Esophagus muscularis mucosa (tissue), 4 donors: ENCODE data around the gene UBAP1L. TPM values are rescaled to one million over a fixed set of nuclear protein-coding genes. Genes with fewer than 3 reads are reported as not detected.

Source experiments
- DNase-seq: peaks from one replicate; pipeline ENCODE4 v3.0.0-alpha.2; 2017; ENCODE audit errors: extremely low spot score
- H3K27ac ChIP-seq, 4 donors: fragments of 200-600 bp; sonication (generic); replicated peaks in 1 of 4; 1 replicate in 3 of 4; 2 replicates in 1 of 4; pipeline ENCODE4 v1.5.1; 2016 to 2019; ENCODE audit warnings: mild to moderate bottlenecking in 1 of 4
- H3K27me3 ChIP-seq, 4 donors: fragments of 200-600 bp; sonication (generic); one replicate each; pipeline versions ENCODE4 v1.5.1 to v1.6.0; 2016 to 2019
- H3K36me3 ChIP-seq, 4 donors: fragments of 200-600 bp; sonication (generic); one replicate each; pipeline ENCODE4 v1.5.1; 2016 to 2019
- H3K4me1 ChIP-seq, 4 donors: fragments of 200-600 bp; sonication (generic); one replicate each; pipeline ENCODE4 v1.5.1; 2016 to 2019
- H3K4me3 ChIP-seq, 4 donors: fragments of 200-600 bp; sonication (generic); 1 replicate in 2 of 4; 2 replicates in 2 of 4; pipeline ENCODE4 v1.5.1; 2016 to 2019; ENCODE audit warnings: mild to moderate bottlenecking in 4 of 4, moderate library complexity in 1 of 4
- H3K9me3 ChIP-seq, 4 donors: fragments of 200-600 bp; sonication (generic); 1 replicate in 3 of 4; 2 replicates in 1 of 4; pipeline ENCODE4 v1.5.1; 2016 to 2019
- EP300 ChIP-seq: sonication (generic); formaldehyde crosslinking; IDR thresholded peaks from one replicate; pipeline ENCODE4 v1.6.1; 2017; ENCODE audit warnings: antibody characterized with exemption
- POLR2A ChIP-seq: fragments of 450-650 bp; IDR thresholded peaks from one replicate; pipeline ENCODE4 v1.6.1; 2017; ENCODE audit warnings: antibody characterized with exemption, moderate library complexity, mild to moderate bottlenecking, low read depth
- POLR2AphosphoS5 ChIP-seq, 2 donors: sonication (generic); formaldehyde crosslinking; IDR thresholded peaks; one replicate each; pipeline ENCODE4 v1.6.1; 2017; ENCODE audit warnings: antibody characterized with exemption in 2 of 2
- WGBS: methylation state at CpG from one replicate; pipeline ENCODE4 v1.1.5; 2018; 5-methylcytosine and 5-hydroxymethylcytosine counted together
- intact Hi-C: fragments of 100-400 bp; cut with DNase I; formaldehyde crosslinking; loops from one replicate; pipeline ENCODE4 v1.15.1; 2023
- total RNA-seq, 4 donors: library from RNA; depleted of rRNA; stranded (reverse); fragments of >200 nt; gene quantifications; one replicate each; pipeline versions ENCODE4 v1.1.0 to v1.2.1, GENCODE V29; 2016
- TF ChIP-seq, protein P1 (sequence below), 3 experiments: fragments of 200-600 bp in 2 of 3; fragments of 450-650 bp in 1 of 3; sonication (generic) in 2 of 3; IDR thresholded peaks; one replicate each; pipeline ENCODE4 v1.5.1; 2017 to 2019; ENCODE audit warnings: antibody characterized with exemption in 3 of 3, mild to moderate bottlenecking in 2 of 3, moderate library complexity in 1 of 3

The UBAP1L gene
- total RNA-seq, 4 donors from 2014 or later: 1.2 to 7.5 (median 2.2) TPM

DNA sequence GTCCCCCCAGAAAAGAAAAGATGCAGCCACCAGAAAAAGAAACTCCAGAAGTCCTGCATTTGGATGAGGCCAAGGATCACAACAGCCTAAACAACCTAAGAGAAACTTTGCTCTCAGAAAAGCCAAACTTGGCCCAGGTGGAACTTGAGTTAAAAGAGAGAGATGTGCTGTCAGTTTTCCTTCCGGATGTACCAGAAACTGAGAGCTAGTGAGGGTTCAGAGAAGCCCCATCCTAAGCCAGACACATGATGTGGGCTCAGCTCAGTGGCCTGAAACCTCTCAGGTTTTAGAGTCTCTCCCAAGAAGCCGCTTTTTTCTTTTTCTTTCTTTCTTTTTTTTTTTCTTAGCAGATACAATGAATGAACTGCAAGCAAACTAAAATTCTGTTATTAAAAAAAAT, 62.0 kb downstream of the UBAP1L start:
- no peaks in the 10 kb centered on the region for H3K9me3 ChIP-seq
- intact Hi-C loops: no loop called here
- H3K27me3 ChIP-seq: no peaks in the 10 kb centered on the region
- H3K27ac ChIP-seq: peak overlapping the region in 2 of 4 donors; percentile 17 to 55
- WGBS: 80% methylated on average over 2 of the region's 2 CpGs
- no peak for TF ChIP-seq EP300
- TF ChIP-seq, protein P1, sequence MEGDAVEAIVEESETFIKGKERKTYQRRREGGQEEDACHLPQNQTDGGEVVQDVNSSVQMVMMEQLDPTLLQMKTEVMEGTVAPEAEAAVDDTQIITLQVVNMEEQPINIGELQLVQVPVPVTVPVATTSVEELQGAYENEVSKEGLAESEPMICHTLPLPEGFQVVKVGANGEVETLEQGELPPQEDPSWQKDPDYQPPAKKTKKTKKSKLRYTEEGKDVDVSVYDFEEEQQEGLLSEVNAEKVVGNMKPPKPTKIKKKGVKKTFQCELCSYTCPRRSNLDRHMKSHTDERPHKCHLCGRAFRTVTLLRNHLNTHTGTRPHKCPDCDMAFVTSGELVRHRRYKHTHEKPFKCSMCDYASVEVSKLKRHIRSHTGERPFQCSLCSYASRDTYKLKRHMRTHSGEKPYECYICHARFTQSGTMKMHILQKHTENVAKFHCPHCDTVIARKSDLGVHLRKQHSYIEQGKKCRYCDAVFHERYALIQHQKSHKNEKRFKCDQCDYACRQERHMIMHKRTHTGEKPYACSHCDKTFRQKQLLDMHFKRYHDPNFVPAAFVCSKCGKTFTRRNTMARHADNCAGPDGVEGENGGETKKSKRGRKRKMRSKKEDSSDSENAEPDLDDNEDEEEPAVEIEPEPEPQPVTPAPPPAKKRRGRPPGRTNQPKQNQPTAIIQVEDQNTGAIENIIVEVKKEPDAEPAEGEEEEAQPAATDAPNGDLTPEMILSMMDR (IDR thresholded peaks at IDR 0.05): no peak
- no peak for TF ChIP-seq POLR2AphosphoS5 (IDR thresholded peaks at IDR 0.05)
- H3K4me1 ChIP-seq: peaks cover 31 to 68% (median 65%) of the 10 kb centered on the region in 4 donors
- no peak for DNase-seq
- H3K36me3 ChIP-seq: peaks cover 15 to 61% (median 32%) of the 10 kb centered on the region in 4 donors
- H3K4me3 ChIP-seq: no peak overlapping the region

DNA sequence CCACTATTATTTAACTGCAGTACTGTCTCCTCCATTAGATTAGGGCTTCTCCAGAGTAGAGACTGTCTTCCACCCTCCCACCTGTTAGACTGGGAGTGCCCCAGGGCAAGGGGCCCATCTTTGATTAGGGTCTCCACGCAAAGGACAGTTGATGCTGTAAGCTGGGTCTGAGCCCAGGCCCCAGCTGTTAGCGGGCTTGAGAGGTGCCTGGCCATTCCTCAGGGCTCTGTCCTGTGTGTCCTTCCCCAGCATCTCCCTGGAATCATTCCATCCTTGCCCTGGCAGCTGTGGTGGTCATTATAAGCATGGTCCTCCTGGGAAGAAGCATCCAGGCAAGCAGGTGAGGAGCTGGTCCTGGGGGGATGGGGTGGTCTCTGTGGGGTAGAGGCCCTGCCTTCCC, 63.7 kb downstream of the UBAP1L start:
- Histone ChIP-seq H3K4me3 (no peak overlapping the region), H3K36me3 (peaks cover 13 to 44% (median 24%) of the 10 kb centered on the region in 4 donors), H3K27me3 (no peaks in the 10 kb centered on the region), H3K4me1 (peaks cover 31 to 55% (median 49%) of the 10 kb centered on the region in 4 donors), H3K9me3 (no peaks in the 10 kb centered on the region), H3K27ac (peak overlapping the region; percentile 45 to 72 (median 62))
- TF ChIP-seq, protein P1 (IDR thresholded peaks at IDR 0.05): no peak
- no peak for TF ChIP-seq EP300
- TF ChIP-seq POLR2A: no peak
- TF ChIP-seq POLR2AphosphoS5 (IDR thresholded peaks at IDR 0.05): no peak
- intact Hi-C loops: no loop called here
- 80% methylated on average over 1 of the region's 2 CpGs for WGBS
- no peak for DNase-seq

DNA sequence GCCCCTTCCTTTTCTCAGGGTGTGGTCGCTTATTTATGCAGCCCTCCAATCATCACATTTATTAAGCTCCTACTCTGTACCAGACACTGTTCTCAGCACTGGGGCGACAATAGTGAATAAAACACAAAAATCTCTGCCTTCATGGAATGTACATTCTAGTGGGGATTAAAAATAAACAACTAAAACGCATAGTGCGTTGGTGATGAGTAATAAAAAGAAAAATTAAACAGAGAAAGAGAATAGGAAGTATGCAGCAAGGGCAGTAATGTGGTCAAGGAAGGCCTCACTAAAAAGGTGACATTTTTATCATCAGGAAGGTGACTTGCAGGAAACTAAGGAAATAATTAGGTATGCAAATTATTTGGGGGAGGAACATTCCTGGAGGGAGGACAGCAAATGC, 64.7 kb downstream of the UBAP1L start:
- Histone ChIP-seq H3K4me3 (no peak overlapping the region), H3K9me3 (no peaks in the 10 kb centered on the region), H3K4me1 (peaks cover 23 to 47% (median 41%) of the 10 kb centered on the region in 4 donors), H3K27ac (peak overlapping the region; percentile 36 to 72 (median 56)), H3K36me3 (peaks cover 13 to 39% (median 22%) of the 10 kb centered on the region in 4 donors), H3K27me3 (no peaks in the 10 kb centered on the region)
- no peak for DNase-seq
- intact Hi-C loops: no loop called here
- 38% methylated on average over 4 of the region's 4 CpGs for WGBS
- TF ChIP-seq, protein P1 (IDR thresholded peaks at IDR 0.05): no peak
- no peak for TF ChIP-seq POLR2AphosphoS5 (IDR thresholded peaks at IDR 0.05)
- TF ChIP-seq POLR2A: no peak
- TF ChIP-seq EP300: no peak

DNA sequence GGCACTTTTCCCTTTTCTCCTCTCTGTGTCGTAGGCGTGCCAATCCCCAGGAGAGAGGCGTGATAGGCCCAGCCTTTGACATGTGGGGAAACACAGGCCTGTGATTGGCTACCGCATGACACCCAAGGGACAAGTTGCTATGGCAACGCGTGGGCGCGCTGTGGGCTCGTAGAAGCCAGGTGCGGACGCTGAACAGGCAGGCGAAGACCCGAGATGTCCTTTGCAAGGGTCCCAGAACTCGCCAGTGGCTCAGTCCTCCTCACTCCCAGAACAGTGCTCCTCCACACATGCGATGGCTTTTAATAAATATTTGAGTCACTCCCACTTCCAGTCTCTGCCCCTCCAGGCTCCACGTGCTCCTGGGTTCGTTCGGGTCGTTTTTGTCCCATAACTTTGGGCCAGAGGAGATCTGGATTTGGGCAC, 65.6 kb downstream of the UBAP1L start:
- no peak for DNase-seq
- no peaks in the 10 kb centered on the region for H3K27me3 ChIP-seq
- peak overlapping the region; percentile 21 to 47 (median 30) for H3K4me3 ChIP-seq
- peaks cover 14 to 47% (median 36%) of the 10 kb centered on the region in 4 donors for H3K4me1 ChIP-seq
- peaks cover 7 to 33% (median 20%) of the 10 kb centered on the region in 4 donors for H3K36me3 ChIP-seq
- 20% methylated on average over 7 of the region's 19 CpGs for WGBS
- H3K9me3 ChIP-seq: no peaks in the 10 kb centered on the region
- TF ChIP-seq POLR2AphosphoS5 (IDR thresholded peaks at IDR 0.05): peak; percentile 19 to 59
- TF ChIP-seq, protein P1 (IDR thresholded peaks at IDR 0.05): no peak
- H3K27ac ChIP-seq: peak overlapping the region; percentile 36 to 72 (median 56)
- intact Hi-C loops: no loop called here

DNA sequence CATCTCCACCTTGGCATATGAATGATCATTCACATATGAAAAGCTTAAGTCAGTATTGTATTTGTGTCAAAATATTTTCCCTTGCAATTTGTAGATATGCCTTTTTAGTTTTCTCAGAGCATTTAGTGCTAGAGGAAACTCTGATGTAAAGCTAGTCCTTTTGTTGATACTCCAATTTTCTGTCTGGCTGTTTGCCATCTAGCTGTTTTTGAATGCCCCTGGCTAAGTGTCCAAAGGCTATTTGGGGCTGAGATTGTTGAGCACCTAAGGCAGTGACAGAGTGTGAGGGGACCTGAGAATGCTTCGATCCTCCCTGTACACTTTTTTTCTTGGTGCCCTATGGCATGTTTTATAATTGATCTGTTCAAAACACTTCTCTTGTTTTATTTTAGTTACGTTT, 66.8 kb downstream of the UBAP1L start:
- Histone ChIP-seq H3K36me3 (peaks cover 0 to 21% (median 12%) of the 10 kb centered on the region in 4 donors), H3K27me3 (no peaks in the 10 kb centered on the region), H3K27ac (peak overlapping the region; percentile 9 to 55 (median 47)), H3K9me3 (no peaks in the 10 kb centered on the region), H3K4me3 (no peak overlapping the region), H3K4me1 (peaks cover 14 to 46% (median 42%) of the 10 kb centered on the region in 4 donors)
- intact Hi-C loops: no loop called here
- TF ChIP-seq EP300: no peak
- TF ChIP-seq POLR2AphosphoS5 (IDR thresholded peaks at IDR 0.05): no peak
- TF ChIP-seq, protein P1 (IDR thresholded peaks at IDR 0.05): no peak
- TF ChIP-seq POLR2A: no peak
- 40% methylated on average over 2 of the region's 2 CpGs for WGBS
- no peak for DNase-seq
